Measurements from ENCODE around the gene SFXN5. TPM values are rescaled to one million over a fixed set of nuclear protein-coding genes. Genes with fewer than 3 reads are reported as not detected.

The SFXN5 gene
- total RNA-seq, 1 experiment from 2014 or later: 25.9 TPM

- H3K27ac Mint-ChIP-seq: 0 out of 2 replicates have a peak overlapping the region, but pooled peaks have one; percentile 73
- DNase-seq (ENCODE audit: low spot score) (no peak), ATAC-seq (no peak)
- H3K36me3 Mint-ChIP-seq: no peaks in the 10 kb centered on the region
- H3K9me3 Mint-ChIP-seq: no peaks in the 10 kb centered on the region
- H3K4me3 Mint-ChIP-seq: peak overlapping the region; percentile 77
- ChIA-PET CTCF (interaction anchor here (1.5 to 2.7 kb wide), 4 partner anchors 9 to 179 kb away, joined by 7 to 15 read pairs (median 10); no protein-coding TSS in a partner anchor), POLR2A (interaction anchor here (1.3 kb wide), 2 partner anchors 103 to 121 kb away, joined by 3 to 5 read pairs; no protein-coding TSS in a partner anchor)
- H3K27me3 Mint-ChIP-seq (ENCODE audit: low read depth): no peaks in the 10 kb centered on the region; the same call in 1 of the 2 replicates
- H3K4me1 Mint-ChIP-seq: peaks cover 22% of the 10 kb centered on the region
- TF ChIP-seq FOXJ3 (CRISPR knock-in tag; IDR thresholded peaks at IDR 0.05; ENCODE audit: borderline replicate concordance): no peak
Measured at GRCh38 chr2:73072129-73072395, 550 bp upstream of the SFXN5 start.

GRCh38 chr2:73070643-73071359 is 711 bp downstream of the SFXN5 start:
- no peaks in the 10 kb centered on the region for H3K36me3 Mint-ChIP-seq
- peak; percentile 71; the same call in 1 of the 2 replicates for TF ChIP-seq FOXP1 (CRISPR knock-in tag; IDR thresholded peaks at IDR 0.05; ENCODE audit: borderline replicate concordance)
- 0 out of 2 replicates have a peak, but pooled peaks have one; percentile 30 for TF ChIP-seq NFATC4 (CRISPR knock-in tag; IDR thresholded peaks at IDR 0.05)
- TF ChIP-seq HMGXB4 (CRISPR knock-in tag; IDR thresholded peaks at IDR 0.05): peak; percentile 91
- 0 out of 2 replicates have a peak, but pooled peaks have one; percentile 7 for TF ChIP-seq CREM (CRISPR knock-in tag; IDR thresholded peaks at IDR 0.05)
- peak; percentile 51; the same call in 1 of the 2 replicates for TF ChIP-seq ZNF317 (CRISPR knock-in tag; IDR thresholded peaks at IDR 0.05; ENCODE audit: borderline replicate concordance, low read depth)
- TF ChIP-seq USF1 (CRISPR knock-in tag; IDR thresholded peaks at IDR 0.05): no peak
- TF ChIP-seq ELF4 (CRISPR knock-in tag; IDR thresholded peaks at IDR 0.05; ENCODE audit: low read depth): peak; percentile 23; the same call in 1 of the 2 replicates
- 0 out of 2 replicates have a peak, but pooled peaks have one; percentile 25 for TF ChIP-seq FOXP4 (CRISPR knock-in tag; IDR thresholded peaks at IDR 0.05)
- peak; percentile 59 for TF ChIP-seq MYBL2 (CRISPR knock-in tag; IDR thresholded peaks at IDR 0.05)
- TF ChIP-seq SMAD3 (CRISPR knock-in tag; IDR thresholded peaks at IDR 0.05; ENCODE audit: borderline replicate concordance): 0 out of 2 replicates have a peak, but pooled peaks have one; percentile 65
- TF ChIP-seq FOXK1 (CRISPR knock-in tag; IDR thresholded peaks at IDR 0.05): peak; percentile 53; the same call in 1 of the 2 replicates
- TF ChIP-seq USF2 (CRISPR knock-in tag; IDR thresholded peaks at IDR 0.05): peak; percentile 22; the same call in 1 of the 2 replicates
- TF ChIP-seq ATF1 (CRISPR knock-in tag; IDR thresholded peaks at IDR 0.05): 0 out of 2 replicates have a peak, but pooled peaks have one; percentile 13
- peak; percentile 23; the same call in 1 of the 2 replicates for TF ChIP-seq ZNF671 (CRISPR knock-in tag; IDR thresholded peaks at IDR 0.05)
- TF ChIP-seq ZNF138 (CRISPR knock-in tag; conservative IDR thresholded peaks at IDR 0.05): 0 out of 2 replicates have a peak, but pooled peaks have one; percentile 58
- TF ChIP-seq PRDM15 (CRISPR knock-in tag; IDR thresholded peaks at IDR 0.05): 0 out of 2 replicates have a peak, but pooled peaks have one; percentile 8
- no peak for TF ChIP-seq ETV6 (CRISPR knock-in tag; IDR thresholded peaks at IDR 0.05)
- TF ChIP-seq ZNF219 (CRISPR knock-in tag; IDR thresholded peaks at IDR 0.05; ENCODE audit: borderline replicate concordance): no peak
- TF ChIP-seq JUN (CRISPR knock-in tag; IDR thresholded peaks at IDR 0.05): no peak
- CTCF ChIA-PET: interaction anchor here (0.8 to 2.7 kb wide), 10 partner anchors 8 to 178 kb away, joined by 3 to 15 read pairs (median 6); no protein-coding TSS in a partner anchor
- POLR2A ChIA-PET: interaction anchor here (0.8 to 1.5 kb wide), 7 partner anchors 15 to 176 kb away, joined by 3 to 6 read pairs (median 4); no protein-coding TSS in a partner anchor
- DNase-seq (ENCODE audit: low spot score): peak; percentile 62
- H3K4me3 Mint-ChIP-seq: peak overlapping the region; percentile 77
- peaks cover 24% of the 10 kb centered on the region for H3K4me1 Mint-ChIP-seq
- no peak overlapping the region for H3K27ac Mint-ChIP-seq
- ATAC-seq: peak; percentile 15
- H3K27me3 Mint-ChIP-seq (ENCODE audit: low read depth): no peaks in the 10 kb centered on the region; the same call in 1 of the 2 replicates
- H3K9me3 Mint-ChIP-seq: no peaks in the 10 kb centered on the region
